Measurements from ENCODE around the gene DOCK9. TPM values are rescaled to one million over a fixed set of nuclear protein-coding genes. Genes with fewer than 3 reads are reported as not detected.
A peak's percentile ranks its signal among the peaks of the same experiment; 100 is the strongest.

Gene DOCK9
- total RNA-seq, 1 experiment from 2014 or later, result 30.5 TPM

DNA sequence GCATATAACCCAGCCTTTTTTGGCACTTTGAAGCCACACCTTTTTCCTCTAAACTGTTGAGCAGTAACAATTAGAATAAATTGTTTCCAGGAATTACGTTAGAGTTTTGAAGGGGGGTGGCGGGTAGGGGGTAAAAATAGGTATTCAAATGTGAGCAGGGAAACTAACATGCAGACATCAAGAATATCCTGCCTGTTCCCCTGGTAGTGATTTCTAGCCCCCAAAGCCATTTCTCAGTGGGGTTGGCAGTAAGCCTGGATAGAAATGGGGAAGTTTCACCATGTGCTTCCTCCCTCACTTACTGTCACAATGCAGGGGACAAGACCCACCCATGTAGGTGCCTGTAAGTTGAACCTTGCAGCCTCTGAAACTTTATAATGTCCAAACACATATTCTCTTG is 3.8 kb downstream of the DOCK9 start:
- in situ Hi-C loops (cut with HindIII; ENCODE audit: low pct_unique_long_range_greater_than_20kb, low sequenced_read_pairs) (no loop called here), intact Hi-C loops (cut with micrococcal nuclease; ENCODE audit: unreplicated experiment) (no loop called here)
- Histone ChIP-seq H3K27ac (ENCODE audit: low read length) (no peak overlapping the region), H3K4me1 (ENCODE audit: control insufficient read depth, insufficient read depth, low read length) (peaks cover 23% of the 10 kb centered on the region), H3K4me3 (ENCODE audit: low read depth in 2 of 2, low read length in 2 of 2) (no peak overlapping the region), H3K36me3 (ENCODE audit: control insufficient read depth, insufficient read depth, low read length) (no peaks in the 10 kb centered on the region), H3K27me3 (ENCODE audit: control insufficient read depth, insufficient read depth, low read length) (no peaks in the 10 kb centered on the region), H3K9me3 (ENCODE audit: control insufficient read depth, insufficient read depth, low read depth, low read length) (no peaks in the 10 kb centered on the region)
- no peak for ATAC-seq
- POLR2A ChIA-PET, result no interaction called here
- BruUV-seq (replicated peaks), result no TSS peak
- TF ChIP-seq, protein P1, sequence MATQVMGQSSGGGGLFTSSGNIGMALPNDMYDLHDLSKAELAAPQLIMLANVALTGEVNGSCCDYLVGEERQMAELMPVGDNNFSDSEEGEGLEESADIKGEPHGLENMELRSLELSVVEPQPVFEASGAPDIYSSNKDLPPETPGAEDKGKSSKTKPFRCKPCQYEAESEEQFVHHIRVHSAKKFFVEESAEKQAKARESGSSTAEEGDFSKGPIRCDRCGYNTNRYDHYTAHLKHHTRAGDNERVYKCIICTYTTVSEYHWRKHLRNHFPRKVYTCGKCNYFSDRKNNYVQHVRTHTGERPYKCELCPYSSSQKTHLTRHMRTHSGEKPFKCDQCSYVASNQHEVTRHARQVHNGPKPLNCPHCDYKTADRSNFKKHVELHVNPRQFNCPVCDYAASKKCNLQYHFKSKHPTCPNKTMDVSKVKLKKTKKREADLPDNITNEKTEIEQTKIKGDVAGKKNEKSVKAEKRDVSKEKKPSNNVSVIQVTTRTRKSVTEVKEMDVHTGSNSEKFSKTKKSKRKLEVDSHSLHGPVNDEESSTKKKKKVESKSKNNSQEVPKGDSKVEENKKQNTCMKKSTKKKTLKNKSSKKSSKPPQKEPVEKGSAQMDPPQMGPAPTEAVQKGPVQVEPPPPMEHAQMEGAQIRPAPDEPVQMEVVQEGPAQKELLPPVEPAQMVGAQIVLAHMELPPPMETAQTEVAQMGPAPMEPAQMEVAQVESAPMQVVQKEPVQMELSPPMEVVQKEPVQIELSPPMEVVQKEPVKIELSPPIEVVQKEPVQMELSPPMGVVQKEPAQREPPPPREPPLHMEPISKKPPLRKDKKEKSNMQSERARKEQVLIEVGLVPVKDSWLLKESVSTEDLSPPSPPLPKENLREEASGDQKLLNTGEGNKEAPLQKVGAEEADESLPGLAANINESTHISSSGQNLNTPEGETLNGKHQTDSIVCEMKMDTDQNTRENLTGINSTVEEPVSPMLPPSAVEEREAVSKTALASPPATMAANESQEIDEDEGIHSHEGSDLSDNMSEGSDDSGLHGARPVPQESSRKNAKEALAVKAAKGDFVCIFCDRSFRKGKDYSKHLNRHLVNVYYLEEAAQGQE (IDR thresholded peaks at IDR 0.05; ENCODE audit: insufficient read depth in 1 of 2, low read depth in 2 of 2, low read length in 1 of 2), result no peak
- TF ChIP-seq, protein P2, sequence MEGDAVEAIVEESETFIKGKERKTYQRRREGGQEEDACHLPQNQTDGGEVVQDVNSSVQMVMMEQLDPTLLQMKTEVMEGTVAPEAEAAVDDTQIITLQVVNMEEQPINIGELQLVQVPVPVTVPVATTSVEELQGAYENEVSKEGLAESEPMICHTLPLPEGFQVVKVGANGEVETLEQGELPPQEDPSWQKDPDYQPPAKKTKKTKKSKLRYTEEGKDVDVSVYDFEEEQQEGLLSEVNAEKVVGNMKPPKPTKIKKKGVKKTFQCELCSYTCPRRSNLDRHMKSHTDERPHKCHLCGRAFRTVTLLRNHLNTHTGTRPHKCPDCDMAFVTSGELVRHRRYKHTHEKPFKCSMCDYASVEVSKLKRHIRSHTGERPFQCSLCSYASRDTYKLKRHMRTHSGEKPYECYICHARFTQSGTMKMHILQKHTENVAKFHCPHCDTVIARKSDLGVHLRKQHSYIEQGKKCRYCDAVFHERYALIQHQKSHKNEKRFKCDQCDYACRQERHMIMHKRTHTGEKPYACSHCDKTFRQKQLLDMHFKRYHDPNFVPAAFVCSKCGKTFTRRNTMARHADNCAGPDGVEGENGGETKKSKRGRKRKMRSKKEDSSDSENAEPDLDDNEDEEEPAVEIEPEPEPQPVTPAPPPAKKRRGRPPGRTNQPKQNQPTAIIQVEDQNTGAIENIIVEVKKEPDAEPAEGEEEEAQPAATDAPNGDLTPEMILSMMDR (IDR thresholded peaks at IDR 0.05), result no peak
- TF ChIP-seq POLR2AphosphoS5 (IDR thresholded peaks at IDR 0.05; ENCODE audit: low read depth, low read length), result no peak
- no peak for TF ChIP-seq SIN3A (IDR thresholded peaks at IDR 0.05; ENCODE audit: borderline replicate concordance, insufficient read depth, low read depth, low read length)
- no peak for TF ChIP-seq TCF7L2 (IDR thresholded peaks at IDR 0.05; ENCODE audit: low read depth, low read length)
- no peak for DNase-seq (ENCODE audit: low read depth, low spot score)
- CTCF ChIA-PET, result no interaction called here

DNA sequence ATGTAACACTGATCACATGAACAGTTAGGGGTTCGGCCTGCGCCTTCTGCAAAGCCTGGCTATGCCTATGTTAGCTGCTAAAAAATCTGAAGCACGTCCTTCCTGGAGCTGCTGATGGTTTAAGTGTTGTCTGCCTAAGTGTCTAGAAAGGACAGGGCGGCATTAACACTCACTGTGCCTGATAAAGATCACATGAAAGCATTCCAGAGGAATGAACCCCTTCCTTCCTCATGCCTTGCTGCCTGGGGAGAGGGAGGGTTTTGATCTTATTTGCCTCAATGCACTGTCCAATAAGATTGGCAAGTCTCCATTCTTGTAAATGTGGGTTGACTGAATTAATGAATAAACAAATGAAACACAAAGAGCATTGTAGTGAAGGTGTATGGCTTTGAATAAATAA is 5.2 kb downstream of the DOCK9 start:
- no peak overlapping the region for H3K27ac ChIP-seq (ENCODE audit: low read length)
- H3K4me3 ChIP-seq (ENCODE audit: low read depth in 2 of 2, low read length in 2 of 2), result no peak overlapping the region
- intact Hi-C loops (cut with micrococcal nuclease; ENCODE audit: unreplicated experiment) (no loop called here), in situ Hi-C loops (cut with HindIII; ENCODE audit: low pct_unique_long_range_greater_than_20kb, low sequenced_read_pairs) (no loop called here)
- ATAC-seq (peak; percentile 86), DNase-seq (ENCODE audit: low read depth, low spot score) (no peak)
- no peaks in the 10 kb centered on the region for H3K27me3 ChIP-seq (ENCODE audit: control insufficient read depth, insufficient read depth, low read length)
- H3K4me1 ChIP-seq (ENCODE audit: control insufficient read depth, insufficient read depth, low read length), result peaks cover 17% of the 10 kb centered on the region
- no TSS peak for BruUV-seq (replicated peaks)
- POLR2A ChIA-PET, result no interaction called here
- no peaks in the 10 kb centered on the region for H3K9me3 ChIP-seq (ENCODE audit: control insufficient read depth, insufficient read depth, low read depth, low read length)
- no peaks in the 10 kb centered on the region for H3K36me3 ChIP-seq (ENCODE audit: control insufficient read depth, insufficient read depth, low read length)
- no peak for TF ChIP-seq POLR2AphosphoS5 (IDR thresholded peaks at IDR 0.05; ENCODE audit: low read depth, low read length)
- peak; percentile 49; the same call in 1 of the 2 replicates for TF ChIP-seq TCF7L2 (IDR thresholded peaks at IDR 0.05; ENCODE audit: low read depth, low read length)
- TF ChIP-seq, protein P1 (IDR thresholded peaks at IDR 0.05; ENCODE audit: insufficient read depth in 1 of 2, low read depth in 2 of 2, low read length in 1 of 2), result no peak
- CTCF ChIA-PET, result no interaction called here

Measured in Panc1 (cell line).